ENCODE results near the gene RNF207.
A peak's percentile ranks its signal among the peaks of the same experiment; 100 is the strongest.

Gene RNF207

GRCh38 chr1:6202256-6202655 is 3.7 kb upstream of the RNF207 start:
- no peak for TF ChIP-seq ZFX (IDR thresholded peaks at IDR 0.05; ENCODE audit: borderline replicate concordance)
- TF ChIP-seq CTCF (IDR thresholded peaks at IDR 0.05), result no peak
- no peak overlapping the region for H3K27ac ChIP-seq

- H3K27ac ChIP-seq, result peak overlapping the region; percentile 61
- TF ChIP-seq CTCF (IDR thresholded peaks at IDR 0.05) (no peak), ZFX (IDR thresholded peaks at IDR 0.05; ENCODE audit: borderline replicate concordance) (no peak)
Measured at GRCh38 chr1:6206520-6206855, 569 bp downstream of the RNF207 start.

GRCh38 chr1:6207075-6207885 is 1.4 kb downstream of the RNF207 start:
- TF ChIP-seq ZFX (IDR thresholded peaks at IDR 0.05; ENCODE audit: borderline replicate concordance) (no peak), CTCF (IDR thresholded peaks at IDR 0.05) (no peak)
- no peak overlapping the region for H3K27ac ChIP-seq

- TF ChIP-seq ZFX (IDR thresholded peaks at IDR 0.05; ENCODE audit: borderline replicate concordance) (no peak), CTCF (IDR thresholded peaks at IDR 0.05) (no peak)
- 0 out of 2 replicates have a peak overlapping the region, but pooled peaks have one; percentile 61 for H3K27ac ChIP-seq
Measured at GRCh38 chr1:6207921-6208320, 2.0 kb downstream of the RNF207 start.

- TF ChIP-seq ZFX (IDR thresholded peaks at IDR 0.05; ENCODE audit: borderline replicate concordance), result no peak
- TF ChIP-seq CTCF (IDR thresholded peaks at IDR 0.05), result peak; percentile 57
- H3K27ac ChIP-seq, result peak overlapping the region; percentile 61
Measured at GRCh38 chr1:6208723-6209660, 3.1 kb downstream of the RNF207 start.

GRCh38 chr1:6209661-6210580 is 4.0 kb downstream of the RNF207 start:
- TF ChIP-seq ZFX (IDR thresholded peaks at IDR 0.05; ENCODE audit: borderline replicate concordance), result no peak
- no peak; the same call in 1 of the 2 replicates for TF ChIP-seq CTCF (IDR thresholded peaks at IDR 0.05)
- peak overlapping the region; percentile 61 for H3K27ac ChIP-seq

Data from 22Rv1 (cell line).